HepG2 (cell line): ENCODE data around the gene ZNRF3. TPM values are rescaled to one million over a fixed set of nuclear protein-coding genes. Genes with fewer than 3 reads are reported as not detected.
A peak's percentile ranks its signal among the peaks of the same experiment; 100 is the strongest.

Experiments used
- ARID2 ChIP-seq: sonication (generic); formaldehyde crosslinking; IDR thresholded peaks from 2 replicates; pipeline ENCODE4 v1.8.1; 2022; ENCODE audit warnings: mild to moderate bottlenecking, missing genetic modification reagents, borderline replicate concordance
- ARID5B ChIP-seq: IDR thresholded peaks from 2 replicates; pipeline ENCODE4 v1.4.0; 2020; ENCODE audit warnings: mild to moderate bottlenecking, missing genetic modification reagents
- CBX2 ChIP-seq, 2 experiments: fragments of 200-600 bp in 1 of 2; sonication (generic); formaldehyde crosslinking in 1 of 2; IDR thresholded peaks; 2 replicates each; pipeline versions ENCODE4 v1.7.0 to v1.8.1; 2018 to 2022; ENCODE audit warnings: low read depth in 2 of 2, low read length in 1 of 2, mild to moderate bottlenecking in 1 of 2, missing genetic modification reagents in 1 of 2
- DMTF1 ChIP-seq: sonication (generic); formaldehyde crosslinking; IDR thresholded peaks from 2 replicates; pipeline ENCODE4 v1.4.0; 2020; ENCODE audit warnings: mild to moderate bottlenecking, missing genetic modification reagents
- HNRNPLL ChIP-seq: fragments of 200-400 bp; formaldehyde crosslinking; IDR thresholded peaks from 2 replicates; pipeline ENCODE4 v1.6.1; 2017; ENCODE audit warnings: mild to moderate bottlenecking, low read depth, low read length; ENCODE audit not compliant: poor library complexity, severe bottlenecking
- HOMEZ ChIP-seq: IDR thresholded peaks from 2 replicates; pipeline ENCODE4 v1.6.1; 2016; ENCODE audit warnings: low read depth
- HOXD1 ChIP-seq: sonication (generic); formaldehyde crosslinking; IDR thresholded peaks from 2 replicates; pipeline ENCODE4 v1.5.0; 2020; ENCODE audit warnings: missing genetic modification reagents
- NFIC ChIP-seq: IDR thresholded peaks from 2 replicates; pipeline ENCODE4 v1.6.1; 2012; ENCODE audit warnings: mild to moderate bottlenecking, low read length, inconsistent platforms
- PHF20 ChIP-seq: sonication (generic); formaldehyde crosslinking; IDR thresholded peaks from 2 replicates; pipeline ENCODE4 v1.5.0; 2020; ENCODE audit warnings: mild to moderate bottlenecking, missing genetic modification reagents
- SOX13 ChIP-seq, 3 experiments: fragments of 450-650 bp in 1 of 3; sonication (generic) in 1 of 3; formaldehyde crosslinking in 1 of 3; IDR thresholded peaks in 2 of 3; conservative IDR thresholded peaks in 1 of 3; 2 replicates each; pipeline versions ENCODE4 v1.5.0 to v1.6.1; 2016 to 2020; ENCODE audit warnings: antibody characterized with exemption in 1 of 3, mild to moderate bottlenecking in 1 of 3, missing compliant biosample characterization in 1 of 3, missing genetic modification reagents in 1 of 3, moderate library complexity in 1 of 3
- TCF7 ChIP-seq: sonication (generic); IDR thresholded peaks from 2 replicates; pipeline ENCODE4 v1.6.1; 2016; ENCODE audit warnings: antibody characterized with exemption, low read depth
- TSC22D2 ChIP-seq: sonication (generic); formaldehyde crosslinking; IDR thresholded peaks from 2 replicates; pipeline ENCODE4 v1.5.1; 2020; ENCODE audit warnings: missing genetic modification reagents, mild to moderate bottlenecking, borderline replicate concordance
- YEATS4 ChIP-seq: sonication (generic); formaldehyde crosslinking; IDR thresholded peaks from 2 replicates; pipeline ENCODE4 v1.4.0; 2020; ENCODE audit warnings: missing genetic modification reagents, borderline replicate concordance
- ZBTB8A ChIP-seq: sonication (generic); formaldehyde crosslinking; IDR thresholded peaks from 2 replicates; pipeline ENCODE4 v1.4.0; 2020; ENCODE audit warnings: mild to moderate bottlenecking, low read depth, missing genetic modification reagents, borderline replicate concordance
- ZMYM2 ChIP-seq: sonication (generic); formaldehyde crosslinking; IDR thresholded peaks from 2 replicates; pipeline ENCODE4 v1.8.0; 2022; ENCODE audit warnings: mild to moderate bottlenecking, missing genetic modification reagents
- ZNF614 ChIP-seq: IDR thresholded peaks from 2 replicates; pipeline ENCODE4 v1.6.1; 2018; ENCODE audit warnings: missing biosample characterization, missing genetic modification reagents, inconsistent platforms, borderline replicate concordance
- ZNF770 ChIP-seq: sonication (generic); formaldehyde crosslinking; IDR thresholded peaks from 2 replicates; pipeline ENCODE4 v1.5.0; 2020; ENCODE audit warnings: mild to moderate bottlenecking, missing genetic modification reagents
- polyA plus RNA-seq, 8 experiments: library from polyadenylated mRNA; depleted of rRNA in 3 of 8; stranded (reverse) in 7 of 8; unstranded in 1 of 8; fragments of >200 nt; fragmentation: Illumina TruSeq in 4 of 8; extraction: Trizol in 4 of 8; gene quantifications; 2 replicates each; pipeline versions ENCODE4 v1.2.1 to v1.2.3, GENCODE V29; 2011 to 2016; ENCODE audit warnings: low read depth in 4 of 8, missing spikeins in 1 of 8, mixed read lengths in 1 of 8; ENCODE audit not compliant: insufficient read depth in 1 of 8
- total RNA-seq, 5 experiments: library from RNA; depleted of rRNA; stranded (reverse); fragments of >200 nt; fragmentation: Illumina TruSeq; extraction: Trizol; gene quantifications; 2 replicates each; pipeline ENCODE4 v1.2.3, GENCODE V29; 2016; ENCODE audit warnings: low read depth in 1 of 5

ZNRF3 gene
- total and polyA plus RNA-seq, 2 of the 13 experiments (the other 11 are each of a cell fraction or from before 2014, with no cell fraction given) = 20.3 to 36.7 TPM

GRCh38 chr22:29071261-29072045, 188.1 kb downstream of the ZNRF3 start (continued):
- TF ChIP-seq ZNF614 (CRISPR knock-in tag) (0 out of 2 replicates have a peak, but pooled peaks have one; percentile 8), SOX13 (IDR thresholded peaks at IDR 0.05) (no peak), SOX13 (CRISPR knock-in tag; conservative IDR thresholded peaks at IDR 0.05 in 1 of 2, IDR thresholded peaks at IDR 0.05 in 1 of 2) (0 out of 4 replicates have a peak, but pooled peaks of 1 of the 2 experiments have one; percentile 21), ZMYM2 (CRISPR knock-in tag) (no peak), ARID2 (CRISPR knock-in tag) (no peak), CBX2 (IDR thresholded peaks at IDR 0.05; ENCODE audit: low read depth, low read length) (no peak), CBX2 (CRISPR knock-in tag; IDR thresholded peaks at IDR 0.05; ENCODE audit: low read depth) (no peak), YEATS4 (CRISPR knock-in tag) (no peak), HOMEZ (CRISPR knock-in tag) (no peak), HOXD1 (CRISPR knock-in tag) (no peak), NFIC (no peak), DMTF1 (CRISPR knock-in tag) (no peak), TSC22D2 (CRISPR knock-in tag) (no peak; the same call in 1 of the 2 replicates), ARID5B (CRISPR knock-in tag) (peak; percentile 31; the same call in 1 of the 2 replicates), HNRNPLL (peak; percentile 89), ZNF770 (CRISPR knock-in tag) (no peak), PHF20 (no peak), TCF7 (peak; percentile 38; the same call in 1 of the 2 replicates), ZBTB8A (CRISPR knock-in tag) (no peak)
